GM21737 (cell line): Measurements from ENCODE around the gene HSPA12A.

Experiments used
- ATAC-seq: cut with Tn5 transposase; IDR thresholded peaks from one replicate; pipeline ENCODE4 v1.9.1; 2021; ENCODE audit warnings: mild to moderate bottlenecking, moderate library complexity; ENCODE audit not compliant: unreplicated experiment

HSPA12A gene

GRCh38 chr10:116771101-116771958 lies 29.0 kb upstream of the HSPA12A start:
- no peak for ATAC-seq

- ATAC-seq: no peak
Measured at GRCh38 chr10:116770281-116770680, 27.9 kb upstream of the HSPA12A start.

GRCh38 chr10:116769791-116770190 lies 27.4 kb upstream of the HSPA12A start:
- no peak for ATAC-seq

GRCh38 chr10:116769368-116769767 lies 27.0 kb upstream of the HSPA12A start:
- no peak for ATAC-seq

GRCh38 chr10:116768786-116769185 lies 26.4 kb upstream of the HSPA12A start:
- ATAC-seq: no peak

GRCh38 chr10:116766837-116767634 lies 24.7 kb upstream of the HSPA12A start:
- no peak for ATAC-seq

GRCh38 chr10:116766241-116766827 lies 24.0 kb upstream of the HSPA12A start:
- no peak for ATAC-seq

GRCh38 chr10:116765648-116766081 lies 23.3 kb upstream of the HSPA12A start:
- ATAC-seq: no peak

- ATAC-seq: no peak
Measured at GRCh38 chr10:116764979-116765378, 22.6 kb upstream of the HSPA12A start.

GRCh38 chr10:116763440-116763839 lies 21.1 kb upstream of the HSPA12A start:
- ATAC-seq: no peak

GRCh38 chr10:116761883-116762282 lies 19.5 kb upstream of the HSPA12A start:
- ATAC-seq: no peak

- no peak for ATAC-seq
Measured at GRCh38 chr10:116760919-116761318, 18.6 kb upstream of the HSPA12A start.

GRCh38 chr10:116757246-116757645 lies 14.9 kb upstream of the HSPA12A start:
- no peak for ATAC-seq

- no peak for ATAC-seq
Measured at GRCh38 chr10:116756277-116756676, 13.9 kb upstream of the HSPA12A start.

GRCh38 chr10:116753759-116754158 lies 11.4 kb upstream of the HSPA12A start:
- ATAC-seq: no peak

- ATAC-seq: no peak
Measured at GRCh38 chr10:116752969-116753665, 10.8 kb upstream of the HSPA12A start.

- no peak for ATAC-seq
Measured at GRCh38 chr10:116752563-116752962, 10.2 kb upstream of the HSPA12A start.

- ATAC-seq: no peak
Measured at GRCh38 chr10:116748471-116748870, 6.1 kb upstream of the HSPA12A start.

- ATAC-seq: no peak
Measured at GRCh38 chr10:116748041-116748440, 5.7 kb upstream of the HSPA12A start.

- ATAC-seq: no peak
Measured at GRCh38 chr10:116747325-116747724, 5.0 kb upstream of the HSPA12A start.

GRCh38 chr10:116744885-116745284 lies 2.5 kb upstream of the HSPA12A start:
- no peak for ATAC-seq
